ENCODE data around the gene HNRNPUL2. TPM values are rescaled to one million over a fixed set of nuclear protein-coding genes. Genes with fewer than 3 reads are reported as not detected.

Gene HNRNPUL2
- total and polyA plus RNA-seq, 2 of the 4 experiments (the other 2 are of a cell fraction): 3.9 to 30.2 TPM

DNA sequence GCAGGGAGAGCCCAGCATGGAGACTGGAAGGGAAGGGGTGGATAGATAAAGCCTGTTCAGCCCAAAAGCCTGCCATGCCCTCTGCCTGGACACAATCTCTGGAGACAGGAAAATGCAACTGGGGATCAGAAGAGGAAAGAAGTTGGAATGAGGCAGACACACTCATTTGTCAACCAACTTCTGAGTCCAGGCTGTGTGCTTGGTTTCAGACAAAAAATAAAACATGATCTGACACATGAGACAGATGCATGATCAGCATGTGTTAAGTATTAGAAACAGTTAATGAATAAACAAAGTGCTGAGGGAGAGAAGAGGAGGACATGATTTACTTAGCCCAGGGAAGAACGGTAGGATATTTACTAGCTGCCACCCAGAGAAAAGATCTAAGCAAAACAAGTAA lies 38.8 kb downstream of the HNRNPUL2 start:
- no peak overlapping the region for H3K56ac ChIP-seq (ENCODE audit: extremely low read depth, insufficient read depth, low read length)
- in situ Hi-C loops (cut with MboI; ENCODE audit: low sequenced_read_pairs): no loop called here
- dilution Hi-C loops (cut with HindIII; ENCODE audit: low sequenced_read_pairs, unreplicated experiment): no loop called here
- TF ChIP-seq CEBPB (IDR thresholded peaks at IDR 0.05; ENCODE audit: low read depth, low read length) (no peak), RFX5 (IDR thresholded peaks at IDR 0.05; ENCODE audit: low read depth, low read length) (no peak), SMC3 (IDR thresholded peaks at IDR 0.05; ENCODE audit: low read depth, low read length) (no peak)
- TF ChIP-seq, protein P1, sequence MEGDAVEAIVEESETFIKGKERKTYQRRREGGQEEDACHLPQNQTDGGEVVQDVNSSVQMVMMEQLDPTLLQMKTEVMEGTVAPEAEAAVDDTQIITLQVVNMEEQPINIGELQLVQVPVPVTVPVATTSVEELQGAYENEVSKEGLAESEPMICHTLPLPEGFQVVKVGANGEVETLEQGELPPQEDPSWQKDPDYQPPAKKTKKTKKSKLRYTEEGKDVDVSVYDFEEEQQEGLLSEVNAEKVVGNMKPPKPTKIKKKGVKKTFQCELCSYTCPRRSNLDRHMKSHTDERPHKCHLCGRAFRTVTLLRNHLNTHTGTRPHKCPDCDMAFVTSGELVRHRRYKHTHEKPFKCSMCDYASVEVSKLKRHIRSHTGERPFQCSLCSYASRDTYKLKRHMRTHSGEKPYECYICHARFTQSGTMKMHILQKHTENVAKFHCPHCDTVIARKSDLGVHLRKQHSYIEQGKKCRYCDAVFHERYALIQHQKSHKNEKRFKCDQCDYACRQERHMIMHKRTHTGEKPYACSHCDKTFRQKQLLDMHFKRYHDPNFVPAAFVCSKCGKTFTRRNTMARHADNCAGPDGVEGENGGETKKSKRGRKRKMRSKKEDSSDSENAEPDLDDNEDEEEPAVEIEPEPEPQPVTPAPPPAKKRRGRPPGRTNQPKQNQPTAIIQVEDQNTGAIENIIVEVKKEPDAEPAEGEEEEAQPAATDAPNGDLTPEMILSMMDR (conservative IDR thresholded peaks at IDR 0.05; ENCODE audit: low read depth, low read length): no peak
- CTCF ChIA-PET: interaction anchor here (2.0 kb wide), 1 partner anchor 9 kb away, joined by 5 read pairs; the partner anchor contains the start of gene UBXN1
- no peak overlapping the region for H2BK120ac ChIP-seq (ENCODE audit: low read depth, low read length)
- H3K79me1 ChIP-seq (ENCODE audit: low read depth in 1 of 2, low read length in 2 of 2): no peaks in the 10 kb centered on the region
- BruUV-seq (replicated peaks): no TSS peak
- peaks cover 21% of the 10 kb centered on the region for H3K36me3 ChIP-seq (ENCODE audit: control insufficient read depth, insufficient read depth, low read length)
- WGBS, 2 experiments (ENCODE audit: extremely low coverage in 2 of 2, insufficient read length in 1 of 2): no CpG with 5 or more reads among the region's 1 CpG
- H3K9me1 ChIP-seq (ENCODE audit: insufficient read depth, low read length): peaks cover 6% of the 10 kb centered on the region; the same call in 1 of the 2 replicates
- no peak overlapping the region for H2BK5ac ChIP-seq (ENCODE audit: low read depth, low read length, poor library complexity, severe bottlenecking)
- intact Hi-C loops (cut with micrococcal nuclease): no loop called here
- peak overlapping the region; percentile 4; the same call in 1 of the 2 replicates for H3K4ac ChIP-seq (ENCODE audit: low read depth, low read length)
- H3K9me3 ChIP-seq (ENCODE audit: control insufficient read depth, insufficient read depth, low read length): no peaks in the 10 kb centered on the region
- peak overlapping the region; percentile 4; the same call in 1 of the 3 replicates for H2BK15ac ChIP-seq (ENCODE audit: low read depth, low read length)
- no peak overlapping the region for H3K27ac ChIP-seq (ENCODE audit: insufficient read depth, low read length)
- H3K14ac ChIP-seq (replicated peaks; ENCODE audit: low read depth, low read length): no peak overlapping the region; the same call in 1 of the 2 replicates
- ATAC-seq (ENCODE audit: low read depth) (no peak; the same call in 1 of the 2 replicates), DNase-seq (no peak)
- H4K91ac ChIP-seq (ENCODE audit: insufficient read depth, low read depth, low read length): peak overlapping the region; percentile 9; the same call in 1 of the 2 replicates
- no peak overlapping the region; the same call in 1 of the 2 replicates for H4K5ac ChIP-seq (ENCODE audit: low read depth, low read length)
- peak overlapping the region; percentile 48 for H2AFZ ChIP-seq (replicated peaks; ENCODE audit: low read length, poor library complexity)
- H3K4me1 ChIP-seq (ENCODE audit: control insufficient read depth, insufficient read depth, low read length): peaks cover 9% of the 10 kb centered on the region; the same call in 1 of the 2 replicates
- peak overlapping the region; percentile 66 for H2AK5ac ChIP-seq (ENCODE audit: low read depth, low read length)
- 0 out of 2 replicates have a peak, but pooled peaks cover 6% of the 10 kb centered on the region for H4K20me1 ChIP-seq (ENCODE audit: insufficient read depth, low read length)
- H2AK9ac ChIP-seq (replicated peaks; ENCODE audit: low read depth, low read length, poor library complexity): peak overlapping the region; percentile 73
- H3K4me3 ChIP-seq (ENCODE audit: insufficient read depth, low read depth, low read length): no peak overlapping the region
- H3K4me2 ChIP-seq (ENCODE audit: low read depth, low read length): peak overlapping the region; percentile 2; the same call in 1 of the 2 replicates
- POLR2A ChIA-PET (ENCODE audit: unreplicated experiment): no interaction called here
- H3K23ac ChIP-seq (ENCODE audit: low read depth, low read length): peak overlapping the region; percentile 5; the same call in 1 of the 2 replicates
- H3K27me3 ChIP-seq (ENCODE audit: control insufficient read depth, insufficient read depth, low read length): no peaks in the 10 kb centered on the region
- no peak overlapping the region for H2BK20ac ChIP-seq (ENCODE audit: low read depth, low read length)
- no peak overlapping the region for H3K18ac ChIP-seq (ENCODE audit: low read depth, low read length)
- no peak overlapping the region for H3K9ac ChIP-seq (ENCODE audit: low read depth, low read length)
- peak overlapping the region; percentile 54 to 60; a peak in 2 of 4 replicates for H4K8ac ChIP-seq (ENCODE audit: low read depth in 2 of 2, low read length in 2 of 2)

Data from IMR-90 (cell line).